Measurements from ENCODE around the gene DHRS3.
"Not testable (repeated sequence)": the region's sequence is repeated elsewhere in the genome, so short reads cannot be mapped to it uniquely, and the experiment has no call there.

DHRS3 gene, protein sequence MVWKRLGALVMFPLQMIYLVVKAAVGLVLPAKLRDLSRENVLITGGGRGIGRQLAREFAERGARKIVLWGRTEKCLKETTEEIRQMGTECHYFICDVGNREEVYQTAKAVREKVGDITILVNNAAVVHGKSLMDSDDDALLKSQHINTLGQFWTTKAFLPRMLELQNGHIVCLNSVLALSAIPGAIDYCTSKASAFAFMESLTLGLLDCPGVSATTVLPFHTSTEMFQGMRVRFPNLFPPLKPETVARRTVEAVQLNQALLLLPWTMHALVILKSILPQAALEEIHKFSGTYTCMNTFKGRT

DNA sequence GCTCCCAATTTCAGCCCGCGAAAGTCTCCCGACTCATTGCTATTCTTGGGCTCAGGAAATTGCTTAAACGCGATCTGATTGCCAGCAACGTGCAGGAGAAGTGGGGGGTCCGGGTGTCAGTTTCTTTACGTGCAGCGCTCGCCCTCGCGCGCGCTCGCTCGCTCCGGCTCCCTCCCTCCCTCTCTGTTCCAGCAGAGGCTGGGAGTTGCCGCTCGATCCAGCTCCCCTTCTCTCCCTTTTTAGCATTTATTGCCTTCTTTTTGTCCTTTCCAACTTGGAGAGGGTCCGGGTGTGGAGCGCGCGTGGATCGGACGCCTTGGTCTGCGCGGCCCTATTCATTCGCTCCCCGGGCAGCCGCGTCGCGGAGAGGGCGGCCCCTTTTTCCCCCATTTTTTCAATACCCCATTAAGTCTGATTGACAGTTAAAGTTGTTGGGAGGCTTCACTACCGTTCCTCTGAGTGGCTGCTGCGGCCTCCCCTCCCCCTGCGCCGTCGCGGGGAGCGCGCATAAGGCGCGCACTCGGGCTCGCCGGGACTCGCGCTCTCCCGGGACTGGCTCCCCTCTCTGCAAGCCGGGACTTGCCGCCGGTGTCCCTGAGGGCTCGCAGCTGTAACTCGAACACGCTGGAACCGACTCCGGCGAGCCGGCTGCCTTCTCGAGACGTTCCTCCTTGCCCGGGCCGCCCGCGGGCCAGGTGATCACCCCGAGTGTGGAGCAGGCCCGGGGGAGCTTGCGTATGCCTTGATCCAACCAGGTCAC, at the start of gene DHRS3:
DHRS3 (minus strand) TSS at position 310 of the 760 bp plus-strand sequence. CDS start 862 bp downstream, outside the sequence.
- peak; percentile 97 for DNase-seq (ENCODE audit: low read depth, low spot score)

DNA sequence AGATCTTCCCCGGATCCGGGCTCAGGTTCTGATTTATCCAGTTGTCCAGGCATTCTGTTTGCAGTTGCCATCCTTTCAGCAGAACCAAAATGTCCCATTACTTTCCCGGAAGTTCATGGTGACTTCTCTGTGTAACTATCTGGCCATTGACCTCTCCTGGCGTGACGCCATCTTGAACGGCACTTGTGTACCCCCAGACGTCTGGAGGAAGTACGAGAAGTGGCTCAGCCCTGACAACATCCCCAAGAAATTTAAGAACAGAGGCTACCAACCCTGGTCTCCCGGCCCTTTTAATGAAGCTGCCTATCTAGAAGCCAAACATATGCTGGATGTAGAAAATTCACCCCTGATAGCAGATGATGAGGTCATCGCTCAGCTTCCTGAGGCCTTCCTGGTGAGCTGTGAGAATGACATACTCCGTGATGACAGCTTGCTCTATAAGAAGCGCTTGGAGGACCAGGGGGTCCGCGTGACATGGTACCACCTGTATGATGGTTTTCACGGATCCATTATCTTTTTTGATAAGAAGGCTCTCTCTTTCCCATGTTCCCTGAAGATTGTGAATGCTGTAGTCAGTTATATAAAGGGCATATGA, 48.2 kb upstream of the DHRS3 start:
- no peak for DNase-seq (ENCODE audit: low read depth, low spot score)

DNA sequence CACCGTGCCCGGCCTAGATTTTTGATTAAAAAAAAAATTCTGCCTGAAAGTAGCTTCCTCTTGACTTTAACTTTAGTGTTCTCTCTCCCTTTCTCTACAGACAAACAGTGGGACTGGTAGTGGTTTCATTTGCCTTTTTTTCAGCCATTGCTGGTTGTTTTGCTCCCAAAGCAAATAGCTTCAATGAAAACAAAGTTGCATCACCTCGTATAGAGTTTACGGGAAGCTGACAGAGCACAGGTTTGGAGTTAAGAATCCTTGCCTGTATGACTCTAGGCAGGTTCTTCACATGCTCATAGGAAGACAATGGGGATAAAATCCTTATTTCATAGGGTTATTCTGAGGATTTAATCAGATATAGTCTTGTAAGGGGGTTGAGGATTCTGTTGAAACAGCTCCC, 47.5 kb upstream of the DHRS3 start:
- no peak for DNase-seq (ENCODE audit: low read depth, low spot score)

DNA sequence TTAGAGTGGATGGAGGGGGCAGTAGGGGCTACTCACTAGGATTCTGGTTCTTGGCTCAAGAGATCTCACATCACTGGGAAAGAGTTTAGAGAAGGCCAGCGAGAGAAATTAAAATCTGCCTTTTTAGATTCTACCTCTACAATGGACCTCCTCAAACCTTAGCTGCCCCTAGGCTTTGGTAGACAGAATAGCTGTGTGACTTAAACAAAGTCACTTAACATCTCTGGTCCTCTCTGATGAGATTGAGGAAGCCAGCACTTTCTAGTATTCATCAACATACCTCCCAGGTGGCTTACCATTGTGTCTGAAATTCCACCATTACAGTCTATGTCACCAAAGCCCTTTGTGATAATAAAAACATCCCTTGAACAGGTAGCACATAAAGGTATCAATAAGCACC, 44.5 kb upstream of the DHRS3 start:
- no peak for DNase-seq (ENCODE audit: low read depth, low spot score)

DNA sequence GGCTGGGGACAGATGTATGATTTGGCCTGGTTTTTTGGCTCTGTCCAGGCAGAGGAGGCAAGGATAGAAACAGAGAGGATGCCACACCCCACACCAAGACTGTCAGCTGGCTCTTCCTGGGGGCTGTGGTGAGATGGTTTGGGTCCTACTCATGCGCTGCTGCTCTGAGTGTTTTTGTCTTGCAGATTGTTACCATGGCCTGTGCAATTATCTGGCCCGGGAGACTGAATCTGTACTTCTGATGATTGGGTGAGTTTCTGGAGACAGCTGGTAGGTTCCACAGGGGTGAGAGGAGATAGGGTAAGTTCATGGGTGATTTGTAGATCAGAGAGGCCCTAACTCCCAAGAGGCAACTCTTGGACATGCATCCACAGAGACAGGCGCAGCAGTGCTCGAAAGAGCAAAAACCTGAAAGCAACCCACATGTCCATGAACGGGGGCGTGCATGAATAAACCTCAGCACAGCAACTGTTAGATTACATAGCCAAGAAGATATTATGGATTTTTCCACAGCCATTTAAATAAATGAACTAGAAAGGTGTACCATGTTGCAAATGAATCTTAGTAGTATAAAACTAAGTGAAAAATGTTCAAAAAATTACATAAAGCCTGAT, 43.7 kb upstream of the DHRS3 start:
- DNase-seq (ENCODE audit: low read depth, low spot score), result no peak

DNA sequence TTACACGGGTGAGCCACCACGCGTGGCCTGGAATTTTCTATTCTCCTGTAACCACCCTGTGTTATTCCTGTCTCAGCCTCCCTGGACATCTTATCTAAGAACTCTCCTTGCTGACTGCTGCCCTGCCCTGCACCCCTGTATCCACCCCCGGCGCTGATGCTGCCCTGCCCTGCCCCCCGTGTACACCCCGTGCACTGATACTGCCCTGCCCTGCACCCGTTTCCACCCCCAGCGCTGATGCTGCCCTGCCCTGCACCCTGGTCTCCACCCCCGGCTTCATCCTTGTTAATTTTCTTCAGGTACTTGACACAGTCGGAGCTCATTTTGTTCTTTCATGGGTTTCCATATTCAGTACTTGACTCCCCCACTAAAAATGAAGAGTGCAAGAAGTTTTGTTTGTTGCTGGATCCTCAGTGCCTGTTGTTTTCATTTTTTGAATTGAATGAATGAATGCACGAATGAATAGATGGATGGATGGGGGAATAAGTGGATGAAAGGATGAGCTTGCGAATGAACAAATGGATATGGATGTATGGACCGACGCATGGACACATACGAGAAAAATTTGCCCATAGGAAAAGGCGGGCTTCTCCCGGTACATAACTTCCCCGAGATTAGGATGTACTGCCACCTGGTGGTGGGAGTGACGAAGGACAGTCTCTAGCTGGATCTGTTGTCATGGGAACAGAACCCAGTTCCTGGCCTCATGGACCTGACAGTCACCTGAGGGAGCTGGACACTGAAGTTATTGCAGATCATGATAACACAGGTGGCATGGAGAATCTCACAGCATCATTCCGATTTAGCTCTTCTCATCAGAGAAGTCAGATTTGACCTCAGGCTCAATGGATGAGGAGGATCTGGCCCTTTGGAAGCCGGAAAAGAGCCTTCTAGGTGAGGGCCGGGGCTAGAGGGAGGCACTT, 40.8 kb upstream of the DHRS3 start:
- peak; percentile 88 for DNase-seq (ENCODE audit: low read depth, low spot score)

DNA sequence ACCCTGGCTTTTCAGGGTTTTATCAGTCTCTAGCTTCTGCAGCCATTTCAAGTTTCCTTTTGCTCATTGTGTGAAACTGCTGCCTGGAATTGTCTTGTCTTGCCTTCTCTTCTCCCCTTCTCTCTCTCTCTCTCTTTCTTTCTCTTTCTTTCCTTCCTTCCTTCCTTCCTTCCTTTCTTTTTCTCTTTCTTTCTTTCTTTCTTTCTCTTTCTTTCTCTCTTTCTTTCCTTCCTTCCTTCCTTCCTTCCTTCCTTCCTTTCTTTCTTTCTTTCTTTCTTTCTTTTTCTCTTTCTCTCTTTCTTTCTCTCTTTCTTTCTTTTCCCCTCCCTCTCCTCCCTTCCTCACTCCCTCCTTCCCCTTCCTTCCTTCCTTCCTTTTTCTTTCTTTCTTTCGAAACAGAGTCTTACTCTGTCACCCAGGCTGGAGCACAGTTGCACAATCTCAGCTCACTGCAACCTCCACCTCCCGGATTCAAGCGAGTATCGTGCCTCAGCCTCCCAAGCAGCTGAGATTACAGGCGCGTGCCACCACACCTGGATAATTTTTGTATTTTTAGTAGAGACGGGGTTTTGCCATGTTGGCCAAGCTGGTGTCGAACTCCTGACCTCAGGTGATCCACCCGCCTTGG, 40.0 kb upstream of the DHRS3 start:
- DNase-seq (ENCODE audit: low read depth, low spot score), result not testable (repeated sequence)

DNA sequence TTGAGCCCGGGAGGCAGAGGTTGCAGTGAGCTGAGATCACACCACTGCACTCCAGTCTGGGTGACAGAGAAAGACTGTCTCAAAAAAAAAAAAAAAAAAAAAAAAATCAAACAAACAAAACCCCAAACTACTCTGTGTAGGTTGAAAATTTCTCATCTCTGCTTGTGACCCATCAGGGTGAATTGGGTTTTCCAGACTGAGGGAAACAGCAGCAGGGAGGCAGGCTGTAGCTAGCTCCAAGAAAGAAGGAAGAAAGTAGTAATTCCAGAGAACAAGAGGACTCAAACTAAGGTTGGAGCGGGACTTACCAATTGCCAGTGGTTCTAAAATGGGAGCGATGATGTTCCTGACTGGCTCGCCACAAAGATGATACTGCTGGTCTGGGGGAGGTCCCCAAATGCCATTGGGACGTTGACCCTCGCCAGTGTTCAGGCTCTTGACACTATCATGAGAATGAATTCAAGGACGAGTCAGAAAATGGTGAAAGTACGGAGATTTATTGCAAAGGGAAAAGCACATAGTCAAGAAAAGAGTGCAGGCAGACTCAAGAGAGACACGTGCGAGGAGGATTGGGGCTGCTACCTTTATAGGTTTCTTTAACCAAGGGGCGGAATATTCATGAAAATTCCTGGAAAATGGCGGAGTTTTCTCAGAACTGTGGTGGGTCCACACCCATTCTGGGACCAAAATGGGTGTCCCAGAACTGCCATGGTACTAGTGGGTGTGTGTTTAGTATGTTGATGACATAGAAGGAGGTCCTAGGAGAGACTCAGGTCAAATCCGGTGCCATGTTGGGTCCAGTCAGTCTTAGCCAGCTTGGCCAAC, 39.3 kb upstream of the DHRS3 start:
- DNase-seq (ENCODE audit: low read depth, low spot score), result no peak

DNA sequence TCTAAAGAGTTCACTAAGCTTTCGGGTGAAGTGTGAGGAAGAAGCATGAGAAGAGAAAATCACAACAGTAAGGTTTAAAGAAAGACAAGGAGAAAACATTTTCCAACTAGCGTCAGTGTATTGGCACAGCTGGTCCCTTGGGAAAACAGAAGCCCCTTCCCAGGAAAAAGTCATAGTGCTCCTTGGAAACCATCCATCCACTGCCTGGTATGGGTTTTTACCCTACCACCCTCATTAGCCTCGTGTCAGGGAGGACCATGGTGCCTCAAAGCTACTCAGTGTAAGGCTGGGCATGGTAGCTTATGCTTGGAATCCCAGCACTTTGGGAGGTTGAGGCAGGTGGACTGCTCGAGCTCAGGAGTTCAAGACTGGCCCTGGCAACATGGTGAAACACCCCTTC, 38.6 kb upstream of the DHRS3 start:
- DNase-seq (ENCODE audit: low read depth, low spot score), result no peak

DNA sequence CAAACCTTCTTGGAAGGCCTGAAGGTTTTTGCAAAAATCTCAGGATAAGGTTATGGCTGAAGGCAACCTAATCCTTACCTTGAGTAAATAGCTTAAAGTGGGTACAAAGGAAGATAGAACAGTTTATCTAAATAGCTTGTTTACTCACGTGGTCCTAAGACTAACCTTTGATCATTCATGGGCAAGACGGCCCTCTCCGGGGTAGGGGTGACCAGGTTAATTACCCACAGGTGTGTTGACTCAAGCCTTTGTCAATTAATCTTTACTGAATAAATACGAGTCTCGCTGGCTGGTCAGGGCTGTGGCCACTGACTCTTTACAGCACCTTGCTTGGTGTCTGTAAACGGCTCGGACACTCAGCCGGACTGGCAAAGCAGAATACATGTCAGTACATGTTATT, 36.6 kb upstream of the DHRS3 start:
- DNase-seq (ENCODE audit: low read depth, low spot score), result no peak

DNA sequence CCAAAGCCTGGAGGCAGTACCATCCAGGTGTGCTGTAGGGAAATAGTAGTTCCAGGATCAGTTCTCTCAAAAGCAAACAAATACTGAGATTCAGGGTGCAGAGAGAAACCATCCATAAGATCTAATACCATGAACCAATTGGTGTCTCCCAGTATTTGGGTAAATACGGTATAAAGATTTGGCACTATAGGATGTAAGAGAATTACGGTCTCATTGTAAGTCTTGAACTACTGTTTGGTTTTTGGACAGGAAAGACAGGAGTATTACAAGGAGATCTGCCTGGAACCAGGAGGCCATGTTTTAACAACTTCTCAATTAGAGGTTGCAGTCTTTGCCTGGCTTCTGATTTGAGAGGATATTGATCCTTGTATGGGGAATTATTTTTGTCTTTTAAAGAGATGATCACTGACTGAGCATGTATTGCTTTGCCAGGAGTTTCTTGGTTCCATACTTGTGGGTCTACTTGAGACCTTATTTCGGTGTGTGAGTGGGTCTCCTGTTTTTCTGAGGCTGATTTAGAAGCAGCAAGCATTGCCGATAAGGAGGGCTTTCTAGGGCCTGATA, 36.1 kb upstream of the DHRS3 start:
- no peak for DNase-seq (ENCODE audit: low read depth, low spot score)

DNA sequence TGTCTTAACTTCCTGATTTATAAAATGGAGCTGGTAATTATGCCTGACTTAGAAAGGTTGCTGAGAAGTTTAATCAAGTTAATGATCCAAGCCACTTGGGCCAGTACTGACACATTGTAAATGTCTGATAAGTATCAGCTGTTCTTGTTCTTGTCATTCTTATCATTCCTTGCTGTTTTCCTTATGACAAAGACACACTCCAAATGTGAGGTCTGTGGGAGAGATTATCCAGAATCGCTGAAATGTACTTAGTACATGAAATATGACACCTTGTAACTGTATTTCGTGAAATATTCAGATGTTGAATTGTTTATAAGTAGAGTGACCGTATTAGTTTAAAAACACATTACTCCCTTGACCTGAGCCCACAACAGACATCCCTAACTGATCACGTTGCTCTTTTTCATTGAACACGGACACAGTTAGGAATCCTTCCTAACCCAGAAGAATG, 32.0 kb upstream of the DHRS3 start:
- peak; percentile 33 for DNase-seq (ENCODE audit: low read depth, low spot score)

DNA sequence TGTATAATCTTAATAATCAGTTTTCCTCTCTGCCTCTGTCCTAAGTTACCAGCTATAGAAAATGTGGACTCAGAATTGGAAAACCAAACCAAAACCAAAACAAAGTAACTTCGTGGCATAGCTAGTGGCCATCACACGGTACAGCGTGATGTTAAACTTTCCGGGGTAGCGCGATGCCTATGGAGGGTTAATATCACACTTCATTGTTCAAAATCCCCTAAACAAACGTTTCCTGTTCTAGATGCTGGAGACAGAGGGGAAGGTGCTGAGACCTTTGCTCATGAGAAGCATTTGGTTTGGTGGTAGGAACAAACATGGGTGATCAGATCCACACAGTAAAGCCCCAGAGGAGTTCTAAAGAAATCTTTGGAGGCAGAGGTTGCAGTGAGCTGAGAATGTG, 30.7 kb upstream of the DHRS3 start:
- DNase-seq (ENCODE audit: low read depth, low spot score), result no peak

DNA sequence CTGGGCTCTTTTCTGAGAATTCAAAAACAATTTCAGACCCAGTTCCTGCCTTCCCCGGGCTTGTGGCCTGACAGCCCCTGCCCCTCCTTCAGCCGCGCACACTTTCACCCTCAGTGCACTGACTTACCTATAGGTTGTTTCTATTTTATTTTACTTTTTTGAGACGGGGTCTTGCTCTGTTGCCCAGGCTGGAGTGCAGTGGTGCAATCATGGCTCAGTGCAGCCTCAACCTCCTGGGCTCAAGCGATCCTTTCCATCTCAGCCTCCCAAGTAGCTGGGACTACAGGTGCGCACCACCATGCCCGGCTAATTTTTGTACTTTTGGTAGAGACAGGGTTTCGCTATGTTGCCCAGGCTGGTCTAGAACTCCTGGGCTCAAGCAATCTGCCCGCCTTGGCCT, 27.4 kb upstream of the DHRS3 start:
- not testable (repeated sequence) for DNase-seq (ENCODE audit: low read depth, low spot score)

DNA sequence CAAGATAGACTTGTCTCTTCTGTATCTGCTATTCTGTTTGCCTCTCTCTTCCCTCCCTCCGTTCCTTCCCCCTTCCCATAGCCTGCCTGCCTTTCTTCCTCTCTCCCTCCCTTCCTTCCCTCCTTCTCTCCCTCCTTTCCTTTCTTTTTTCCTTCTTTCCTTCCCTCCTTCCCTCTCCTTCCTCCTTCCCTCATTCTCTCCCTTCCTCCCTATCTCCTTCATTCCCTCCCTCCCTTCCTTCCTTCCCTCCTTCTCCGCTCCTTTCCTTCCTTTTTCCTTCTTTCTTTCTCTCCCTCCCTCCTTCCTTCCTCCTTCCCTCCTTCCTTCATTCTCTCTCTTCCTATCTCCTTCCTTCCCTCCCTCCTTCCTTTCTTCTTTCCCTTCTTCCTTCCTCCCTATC, 26.8 kb upstream of the DHRS3 start:
- no peak for DNase-seq (ENCODE audit: low read depth, low spot score)

DNA sequence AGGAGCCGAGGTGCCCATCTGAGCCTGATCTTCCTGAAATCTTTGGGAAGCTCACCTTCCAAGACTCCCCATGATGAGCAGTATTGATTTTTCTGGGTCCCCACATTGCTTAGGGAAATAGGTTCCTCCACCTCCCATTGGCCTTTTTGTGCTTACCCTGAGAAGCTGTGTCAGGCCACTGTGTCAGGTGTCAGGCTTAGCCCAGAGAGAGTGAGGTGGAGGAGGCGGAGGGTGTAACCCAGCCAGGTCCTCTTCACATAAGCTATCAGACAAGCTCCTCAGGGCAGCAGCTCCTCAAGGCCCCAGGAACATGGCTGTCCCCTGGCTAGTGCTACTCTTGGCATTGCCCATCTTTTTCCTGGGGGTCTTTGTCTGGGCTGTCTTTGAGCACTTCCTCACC, 26.2 kb upstream of the DHRS3 start:
- no peak for DNase-seq (ENCODE audit: low read depth, low spot score)

DNA sequence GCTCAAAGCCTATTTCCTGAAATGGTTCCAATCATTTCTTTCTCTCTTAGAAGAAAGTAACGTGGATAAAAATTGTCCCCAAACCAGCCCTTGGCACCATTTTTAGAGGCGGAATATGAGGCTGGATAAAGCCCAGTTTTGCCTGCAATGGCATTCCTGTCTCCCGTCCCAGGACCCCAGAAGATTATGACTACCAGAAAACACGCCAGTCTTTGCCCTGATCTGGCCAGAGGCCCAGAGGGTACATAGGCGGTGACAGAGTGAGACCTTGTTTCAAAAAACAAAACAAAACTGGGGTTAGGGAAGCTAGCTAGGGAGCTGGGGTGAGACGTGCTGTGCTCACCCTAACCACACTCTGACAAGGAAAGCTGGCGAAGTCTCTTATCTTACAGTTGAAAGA, 25.8 kb upstream of the DHRS3 start, which contains the start of gene AADACL4:
AADACL4 (plus strand) TSS at position 301 of the 400 bp plus-strand sequence. CDS start 462 bp downstream, outside the sequence.
- no peak for DNase-seq (ENCODE audit: low read depth, low spot score)

DNA sequence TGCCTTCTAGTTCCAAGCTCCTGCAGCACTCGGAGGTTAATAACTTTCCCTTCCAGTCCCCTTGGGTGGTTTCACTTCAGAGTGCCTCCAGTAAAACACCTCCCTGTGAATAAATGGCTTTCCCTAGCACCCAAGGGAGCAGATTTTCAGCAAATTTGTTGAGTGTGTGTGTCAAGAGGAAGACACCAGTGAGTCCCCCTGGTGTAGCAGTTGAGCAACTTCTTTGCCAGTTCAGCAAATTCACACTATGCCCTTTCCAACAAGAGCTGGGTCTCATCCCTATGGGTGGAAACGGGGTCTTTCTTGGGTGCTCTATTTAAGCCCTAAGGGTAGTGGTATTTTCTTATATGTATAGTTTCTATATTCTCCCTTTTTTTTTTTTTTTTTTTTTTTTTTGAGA, 25.1 kb upstream of the DHRS3 start:
- DNase-seq (ENCODE audit: low read depth, low spot score), result no peak

DNA sequence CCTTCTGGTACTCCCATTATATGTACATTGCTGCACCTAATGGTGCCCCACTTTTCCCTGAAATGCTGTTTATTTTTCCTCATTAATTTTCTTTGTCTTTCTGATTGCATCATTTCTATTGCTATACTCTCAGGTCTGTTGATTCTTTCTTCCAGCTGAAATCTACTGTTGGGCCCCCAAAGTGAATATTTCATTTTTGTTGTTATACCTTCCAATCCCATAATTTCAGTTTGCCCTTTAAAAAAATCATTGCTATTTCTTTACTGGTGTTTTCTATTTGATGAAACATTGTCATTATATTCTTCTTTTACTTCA, 22.9 kb upstream of the DHRS3 start:
- no peak for DNase-seq (ENCODE audit: low read depth, low spot score)

All from astrocyte of the hippocampus (primary cell).